GM23248 (cell line): Measurements from ENCODE around the gene NOL8.

Experiments used
- EZH2 ChIP-seq: fragments of 200-600 bp; sonication (generic); IDR thresholded peaks from 2 replicates; pipeline ENCODE4 v1.6.1; 2018; ENCODE audit warnings: antibody characterized with exemption, mild to moderate bottlenecking; ENCODE audit not compliant: insufficient read depth, poor library complexity, severe bottlenecking
- EZH2phosphoT487 ChIP-seq: fragments of 200-600 bp; sonication (generic); IDR thresholded peaks from 2 replicates; pipeline ENCODE4 v1.6.1; 2018; ENCODE audit warnings: antibody characterized with exemption, moderate library complexity, mild to moderate bottlenecking, low read depth; ENCODE audit not compliant: insufficient read depth

- TF ChIP-seq EZH2phosphoT487 (no peak), EZH2 (no peak)
Observed at GRCh38 chr9:92257327-92257726, 67.8 kb downstream of the NOL8 start.
